ENCODE results near the gene EDEM1.

Gene EDEM1

GRCh38 chr3:5191555-5192304 lies 4.2 kb downstream of the EDEM1 start:
- Histone ChIP-seq H3K9me3 (ENCODE audit: insufficient read depth, low read depth, low read length) (no peaks in the 10 kb centered on the region), H3K23ac (ENCODE audit: low read length) (no peak overlapping the region), H2BK120ac (ENCODE audit: insufficient read depth, low read length, poor library complexity) (no peak overlapping the region), H3K4me1 (ENCODE audit: control insufficient read depth in 1 of 2, insufficient read depth in 2 of 2, low read length in 2 of 2) (peaks cover 13 to 19% of the 10 kb centered on the region in 2 experiments), H3K4me2 (ENCODE audit: low read length) (no peak overlapping the region), H3K27me3 (ENCODE audit: insufficient read depth, low read length) (no peaks in the 10 kb centered on the region), H3K9ac (ENCODE audit: low read length) (no peak overlapping the region), H3K18ac (ENCODE audit: low read length) (no peak overlapping the region), H2AFZ (ENCODE audit: insufficient read depth, low read length, poor library complexity) (no peak overlapping the region), H2AK5ac (ENCODE audit: low read length) (no peak overlapping the region), H3K14ac (ENCODE audit: low read length) (no peak overlapping the region), H3K4me3 (ENCODE audit: low read depth, low read length) (no peak overlapping the region), H2BK5ac (ENCODE audit: low read depth, low read length, poor library complexity) (no peak overlapping the region), H3K36me3 (ENCODE audit: control insufficient read depth in 1 of 2, insufficient read depth in 2 of 2, low read length in 2 of 2) (peaks cover 5% of the 10 kb centered on the region in 2 experiments), H3K27ac (ENCODE audit: low read depth, low read length) (no peak overlapping the region), H4K91ac (ENCODE audit: low read depth, low read length) (no peak overlapping the region), H4K8ac (ENCODE audit: low read depth, low read length) (no peak overlapping the region), H2BK12ac (ENCODE audit: low read length) (no peak overlapping the region), H3K79me2 (ENCODE audit: control insufficient read depth, insufficient read depth, low read length, poor library complexity) (peaks cover 25% of the 10 kb centered on the region), H4K12ac (ENCODE audit: low read depth, low read length) (no peak overlapping the region), H3K79me1 (ENCODE audit: low read length) (peaks cover 22% of the 10 kb centered on the region), H3K4ac (ENCODE audit: low read depth, low read length) (peak overlapping the region; percentile 21)
- no CpG with 5 or more reads among the region's 5 CpGs for WGBS (ENCODE audit: extremely low coverage, insufficient coverage, insufficient read length)
- DNase-seq, result no peak

- no peak overlapping the region for H3K27ac ChIP-seq (ENCODE audit: low read depth, low read length)
- WGBS (ENCODE audit: extremely low coverage, insufficient coverage, insufficient read length), result no CpG with 5 or more reads among the region's 3 CpGs
- H3K79me2 ChIP-seq (ENCODE audit: control insufficient read depth, insufficient read depth, low read length, poor library complexity), result peaks cover 23% of the 10 kb centered on the region
- H3K4me2 ChIP-seq (ENCODE audit: low read length), result no peak overlapping the region
- H3K4me3 ChIP-seq (ENCODE audit: low read depth, low read length), result no peak overlapping the region
- no peak overlapping the region for H4K91ac ChIP-seq (ENCODE audit: low read depth, low read length)
- peak overlapping the region; percentile 44 for H3K14ac ChIP-seq (ENCODE audit: low read length)
- no peak overlapping the region for H3K9ac ChIP-seq (ENCODE audit: low read length)
- H2BK12ac ChIP-seq (ENCODE audit: low read length), result no peak overlapping the region
- peaks cover 5% of the 10 kb centered on the region in 2 experiments for H3K36me3 ChIP-seq (ENCODE audit: control insufficient read depth in 1 of 2, insufficient read depth in 2 of 2, low read length in 2 of 2)
- DNase-seq, result peak; percentile 22 to 49
- H3K4ac ChIP-seq (ENCODE audit: low read depth, low read length), result no peak overlapping the region
- H3K9me3 ChIP-seq (ENCODE audit: insufficient read depth, low read depth, low read length), result no peaks in the 10 kb centered on the region
- peaks cover 15 to 19% of the 10 kb centered on the region in 2 experiments for H3K4me1 ChIP-seq (ENCODE audit: control insufficient read depth in 1 of 2, insufficient read depth in 2 of 2, low read length in 2 of 2)
- H3K18ac ChIP-seq (ENCODE audit: low read length), result no peak overlapping the region
- no peak overlapping the region for H3K23ac ChIP-seq (ENCODE audit: low read length)
- H3K79me1 ChIP-seq (ENCODE audit: low read length), result peaks cover 20% of the 10 kb centered on the region
- H3K27me3 ChIP-seq (ENCODE audit: insufficient read depth, low read length), result no peaks in the 10 kb centered on the region
- H4K8ac ChIP-seq (ENCODE audit: low read depth, low read length), result no peak overlapping the region
- H2BK120ac ChIP-seq (ENCODE audit: insufficient read depth, low read length, poor library complexity), result no peak overlapping the region
- no peak overlapping the region for H2AFZ ChIP-seq (ENCODE audit: insufficient read depth, low read length, poor library complexity)
- no peak overlapping the region for H4K12ac ChIP-seq (ENCODE audit: low read depth, low read length)
- no peak overlapping the region for H2AK5ac ChIP-seq (ENCODE audit: low read length)
- no peak overlapping the region for H2BK5ac ChIP-seq (ENCODE audit: low read depth, low read length, poor library complexity)
Measured at GRCh38 chr3:5192571-5193365, 5.3 kb downstream of the EDEM1 start.

GRCh38 chr3:5194341-5194740 lies 6.8 kb downstream of the EDEM1 start:
- no peak overlapping the region for H3K4me3 ChIP-seq (ENCODE audit: low read depth, low read length)
- no peak overlapping the region for H3K9ac ChIP-seq (ENCODE audit: low read length)
- H3K14ac ChIP-seq (ENCODE audit: low read length), result no peak overlapping the region
- no peak overlapping the region for H2BK12ac ChIP-seq (ENCODE audit: low read length)
- H3K79me1 ChIP-seq (ENCODE audit: low read length), result peaks cover 14% of the 10 kb centered on the region
- no peaks in the 10 kb centered on the region for H3K27me3 ChIP-seq (ENCODE audit: insufficient read depth, low read length)
- no peak overlapping the region for H2BK120ac ChIP-seq (ENCODE audit: insufficient read depth, low read length, poor library complexity)
- H3K79me2 ChIP-seq (ENCODE audit: control insufficient read depth, insufficient read depth, low read length, poor library complexity), result peaks cover 10% of the 10 kb centered on the region
- no peak overlapping the region for H2AK5ac ChIP-seq (ENCODE audit: low read length)
- H3K27ac ChIP-seq (ENCODE audit: low read depth, low read length), result peak overlapping the region; percentile 77
- no peak overlapping the region for H3K23ac ChIP-seq (ENCODE audit: low read length)
- no peak overlapping the region for H3K4me2 ChIP-seq (ENCODE audit: low read length)
- H2BK5ac ChIP-seq (ENCODE audit: low read depth, low read length, poor library complexity), result peak overlapping the region; percentile 42
- no peak overlapping the region for H4K8ac ChIP-seq (ENCODE audit: low read depth, low read length)
- no peak overlapping the region for H4K91ac ChIP-seq (ENCODE audit: low read depth, low read length)
- H3K36me3 ChIP-seq (ENCODE audit: control insufficient read depth in 1 of 2, insufficient read depth in 2 of 2, low read length in 2 of 2), result peaks cover 5% of the 10 kb centered on the region in 2 experiments
- no peaks in the 10 kb centered on the region for H3K9me3 ChIP-seq (ENCODE audit: insufficient read depth, low read depth, low read length)
- no peak overlapping the region for H2AFZ ChIP-seq (ENCODE audit: insufficient read depth, low read length, poor library complexity)
- no peak overlapping the region for H3K18ac ChIP-seq (ENCODE audit: low read length)
- WGBS (ENCODE audit: extremely low coverage, insufficient coverage, insufficient read length), result 100% methylated on average over 1 of the region's 2 CpGs
- no peak for DNase-seq
- no peak overlapping the region for H4K12ac ChIP-seq (ENCODE audit: low read depth, low read length)
- H3K4me1 ChIP-seq (ENCODE audit: control insufficient read depth in 1 of 2, insufficient read depth in 2 of 2, low read length in 2 of 2), result peaks cover 15 to 18% of the 10 kb centered on the region in 2 experiments
- no peak overlapping the region for H3K4ac ChIP-seq (ENCODE audit: low read depth, low read length)

GRCh38 chr3:5194801-5195509 lies 7.4 kb downstream of the EDEM1 start:
- Histone ChIP-seq H2BK12ac (ENCODE audit: low read length) (no peak overlapping the region), H3K36me3 (ENCODE audit: control insufficient read depth in 1 of 2, insufficient read depth in 2 of 2, low read length in 2 of 2) (peaks cover 7 to 9% of the 10 kb centered on the region in 2 experiments), H3K4me3 (ENCODE audit: low read depth, low read length) (no peak overlapping the region), H3K9ac (ENCODE audit: low read length) (no peak overlapping the region), H3K4me2 (ENCODE audit: low read length) (no peak overlapping the region), H2AFZ (ENCODE audit: insufficient read depth, low read length, poor library complexity) (no peak overlapping the region), H3K14ac (ENCODE audit: low read length) (no peak overlapping the region), H2BK120ac (ENCODE audit: insufficient read depth, low read length, poor library complexity) (no peak overlapping the region), H3K27ac (ENCODE audit: low read depth, low read length) (no peak overlapping the region), H3K23ac (ENCODE audit: low read length) (no peak overlapping the region), H4K12ac (ENCODE audit: low read depth, low read length) (no peak overlapping the region), H3K18ac (ENCODE audit: low read length) (no peak overlapping the region), H3K79me1 (ENCODE audit: low read length) (peaks cover 14% of the 10 kb centered on the region), H2AK5ac (ENCODE audit: low read length) (no peak overlapping the region), H3K79me2 (ENCODE audit: control insufficient read depth, insufficient read depth, low read length, poor library complexity) (peaks cover 8% of the 10 kb centered on the region), H2BK5ac (ENCODE audit: low read depth, low read length, poor library complexity) (no peak overlapping the region), H3K27me3 (ENCODE audit: insufficient read depth, low read length) (no peaks in the 10 kb centered on the region), H4K8ac (ENCODE audit: low read depth, low read length) (no peak overlapping the region), H4K91ac (ENCODE audit: low read depth, low read length) (no peak overlapping the region), H3K4me1 (ENCODE audit: control insufficient read depth in 1 of 2, insufficient read depth in 2 of 2, low read length in 2 of 2) (peaks cover 15 to 18% of the 10 kb centered on the region in 2 experiments), H3K9me3 (ENCODE audit: insufficient read depth, low read depth, low read length) (no peaks in the 10 kb centered on the region), H3K4ac (ENCODE audit: low read depth, low read length) (no peak overlapping the region)
- DNase-seq, result peak; percentile 67 to 90
- WGBS (ENCODE audit: extremely low coverage, insufficient coverage, insufficient read length), result 100% methylated on average over 1 of the region's 2 CpGs

Measured in trophoblast cell (in vitro differentiated cells and primary cell).